GM21619 (cell line): ENCODE data around the gene NELFA.
"Not testable (repeated sequence)": the region's sequence is repeated elsewhere in the genome, so short reads cannot be mapped to it uniquely, and the experiment has no call there.

ENCODE experiments used
- ATAC-seq: cut with Tn5 transposase; IDR thresholded peaks from one replicate; pipeline ENCODE4 v1.9.1; 2021; ENCODE audit not compliant: unreplicated experiment

Gene NELFA

GRCh38 chr4:2040391-2041238, 31.8 kb upstream of the NELFA start:
- ATAC-seq = no peak

GRCh38 chr4:2036866-2037265, 28.1 kb upstream of the NELFA start:
- no peak for ATAC-seq

- no peak for ATAC-seq
These were observed 27.6 kb upstream of the NELFA start for GRCh38 chr4:2036327-2036726.

- ATAC-seq = not testable (repeated sequence)
These were observed 22.4 kb upstream of the NELFA start for GRCh38 chr4:2031161-2031560.

- not testable (repeated sequence) for ATAC-seq
These were observed 18.3 kb upstream of the NELFA start for GRCh38 chr4:2027120-2027519.

GRCh38 chr4:2025817-2026216, 17.0 kb upstream of the NELFA start:
- no peak for ATAC-seq

- ATAC-seq = no peak
These were observed 15.9 kb upstream of the NELFA start for GRCh38 chr4:2024683-2025082.

GRCh38 chr4:2021358-2022018, 12.7 kb upstream of the NELFA start:
- ATAC-seq = not testable (repeated sequence)

- no peak for ATAC-seq
These were observed 6.2 kb upstream of the NELFA start for GRCh38 chr4:2015008-2015407.

- no peak for ATAC-seq
These were observed 2.8 kb upstream of the NELFA start for GRCh38 chr4:2011583-2011982.

GRCh38 chr4:2009651-2010233, 968 bp upstream of the NELFA start:
- peak; percentile 25 for ATAC-seq

- peak; percentile 13 for ATAC-seq
These were observed 178 bp downstream of the NELFA start for GRCh38 chr4:2008671-2008920.

GRCh38 chr4:2007804-2008670, 737 bp downstream of the NELFA start:
- no peak for ATAC-seq

GRCh38 chr4:2006956-2007653, 1.7 kb downstream of the NELFA start:
- ATAC-seq = no peak

GRCh38 chr4:2006367-2006766, 2.4 kb downstream of the NELFA start:
- ATAC-seq = no peak

GRCh38 chr4:2003361-2003760, 5.4 kb downstream of the NELFA start:
- ATAC-seq = not testable (repeated sequence)

- ATAC-seq = not testable (repeated sequence)
These were observed 9.5 kb downstream of the NELFA start for GRCh38 chr4:1999308-1999707.

GRCh38 chr4:1998296-1998695, 10.5 kb downstream of the NELFA start:
- ATAC-seq = no peak

GRCh38 chr4:1997712-1998111, 11.1 kb downstream of the NELFA start:
- no peak for ATAC-seq

- ATAC-seq = no peak
These were observed 11.7 kb downstream of the NELFA start for GRCh38 chr4:1996866-1997611.
